Measurements from ENCODE around the gene SKI. TPM values are rescaled to one million over a fixed set of nuclear protein-coding genes. Genes with fewer than 3 reads are reported as not detected.
"Not testable (repeated sequence)": the region's sequence is repeated elsewhere in the genome, so short reads cannot be mapped to it uniquely, and the experiment has no call there.

SKI gene
- total RNA-seq, 2 experiments from 2014 or later, result 4.7 to 11.7 TPM

DNA sequence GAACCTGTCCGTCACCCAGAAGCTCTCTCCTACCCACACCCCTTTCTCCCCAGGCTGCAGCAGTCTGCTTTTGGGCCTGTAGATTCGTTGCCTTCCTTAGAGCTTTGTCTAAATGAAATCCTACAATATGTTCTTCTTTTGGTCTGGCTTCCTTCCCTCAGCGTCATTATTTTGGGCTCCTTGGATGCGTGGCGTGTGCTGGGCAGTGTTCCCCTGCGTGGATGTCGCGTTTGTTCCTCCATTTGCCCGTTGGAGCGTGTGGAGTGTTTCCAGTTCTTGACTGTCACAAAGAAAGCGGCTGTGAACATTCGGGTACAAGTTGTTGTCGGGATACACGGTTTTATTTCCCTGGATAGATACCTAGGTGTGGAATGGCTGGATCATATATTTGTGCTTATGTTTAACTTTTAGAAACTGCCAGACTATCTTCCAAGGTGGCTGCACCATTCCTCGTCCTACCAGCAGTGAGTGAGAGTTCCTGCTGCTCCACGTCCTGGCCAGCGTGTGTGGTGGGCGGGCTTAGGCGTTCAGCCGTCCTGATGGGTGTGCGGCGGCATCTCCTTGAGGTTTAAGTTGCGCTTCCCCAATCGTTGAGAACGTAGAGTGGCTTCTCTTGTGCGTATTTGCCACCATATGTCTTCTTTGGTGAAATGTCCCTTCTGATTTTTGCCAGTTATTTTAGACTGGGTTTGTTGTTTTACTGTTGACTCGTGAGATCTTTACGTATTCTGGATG, 31.7 kb downstream of the SKI start:
- Histone ChIP-seq H3K9me3 (ENCODE audit: low read length) (peaks cover 16% of the 10 kb centered on the region), H3K4me3 (ENCODE audit: low read depth, low read length, poor library complexity, severe bottlenecking) (no peak overlapping the region), H3K36me3 (ENCODE audit: insufficient read depth, low read length) (peaks cover under 1% of the 10 kb centered on the region), H3K27ac (ENCODE audit: low read depth, low read length, poor library complexity, severe bottlenecking) (peak overlapping the region; percentile 51), H2AFZ (ENCODE audit: low read length) (no peak overlapping the region), H3K4me1 (ENCODE audit: insufficient read depth, low read length, poor library complexity, severe bottlenecking) (peaks cover 47% of the 10 kb centered on the region), H4K20me1 (ENCODE audit: insufficient read depth, low read length) (0 out of 2 replicates have a peak, but pooled peaks cover 6% of the 10 kb centered on the region), H3K4me2 (ENCODE audit: low read length) (no peak overlapping the region), H3K79me2 (ENCODE audit: insufficient read depth, low read depth, low read length) (no peaks in the 10 kb centered on the region), H3K9me2 (ENCODE audit: insufficient read depth, low read length) (no peaks in the 10 kb centered on the region)
- no TSS peak for BruUV-seq (replicated peaks)
- POLR2A ChIA-PET, result interaction anchor here (0.7 kb wide), 1 partner anchor 55 kb away, joined by 3 read pairs; no protein-coding TSS in a partner anchor
- no peak for DNase-seq (ENCODE audit: low spot score)
- no peak for TF ChIP-seq EZH2phosphoT487 (IDR thresholded peaks at IDR 0.05; ENCODE audit: borderline replicate concordance, low read depth, low read length)
- TF ChIP-seq, protein P1, sequence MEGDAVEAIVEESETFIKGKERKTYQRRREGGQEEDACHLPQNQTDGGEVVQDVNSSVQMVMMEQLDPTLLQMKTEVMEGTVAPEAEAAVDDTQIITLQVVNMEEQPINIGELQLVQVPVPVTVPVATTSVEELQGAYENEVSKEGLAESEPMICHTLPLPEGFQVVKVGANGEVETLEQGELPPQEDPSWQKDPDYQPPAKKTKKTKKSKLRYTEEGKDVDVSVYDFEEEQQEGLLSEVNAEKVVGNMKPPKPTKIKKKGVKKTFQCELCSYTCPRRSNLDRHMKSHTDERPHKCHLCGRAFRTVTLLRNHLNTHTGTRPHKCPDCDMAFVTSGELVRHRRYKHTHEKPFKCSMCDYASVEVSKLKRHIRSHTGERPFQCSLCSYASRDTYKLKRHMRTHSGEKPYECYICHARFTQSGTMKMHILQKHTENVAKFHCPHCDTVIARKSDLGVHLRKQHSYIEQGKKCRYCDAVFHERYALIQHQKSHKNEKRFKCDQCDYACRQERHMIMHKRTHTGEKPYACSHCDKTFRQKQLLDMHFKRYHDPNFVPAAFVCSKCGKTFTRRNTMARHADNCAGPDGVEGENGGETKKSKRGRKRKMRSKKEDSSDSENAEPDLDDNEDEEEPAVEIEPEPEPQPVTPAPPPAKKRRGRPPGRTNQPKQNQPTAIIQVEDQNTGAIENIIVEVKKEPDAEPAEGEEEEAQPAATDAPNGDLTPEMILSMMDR (conservative IDR thresholded peaks at IDR 0.05; ENCODE audit: low read length), result no peak
- CTCF ChIA-PET (ENCODE audit: unreplicated experiment), result no interaction called here
- intact Hi-C loops (cut with micrococcal nuclease; ENCODE audit: unreplicated experiment), result loop anchor here (2.0 kb wide), 2 partner anchors 41 to 55 kb away; no protein-coding TSS in a partner anchor

DNA sequence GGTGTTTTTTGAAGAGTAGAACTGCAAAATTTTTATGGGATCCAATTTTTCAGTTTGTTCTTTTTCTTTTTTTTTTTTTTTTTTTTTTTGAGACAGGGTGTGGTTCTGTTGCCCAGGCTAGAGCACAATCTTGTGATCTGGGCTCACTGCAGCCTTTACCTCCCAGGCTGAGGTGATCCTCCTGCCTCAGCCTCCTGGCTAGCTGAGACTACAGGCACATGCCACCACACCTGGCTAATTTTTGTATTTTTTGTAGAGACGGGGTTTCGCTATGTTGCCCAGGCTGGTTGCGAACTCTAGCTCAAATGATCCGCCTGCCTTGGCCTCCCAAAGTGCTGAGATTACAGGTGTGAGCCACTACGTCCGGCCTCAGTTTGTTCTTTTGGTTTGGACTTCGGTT, 32.4 kb downstream of the SKI start:
- H3K9me3 ChIP-seq (ENCODE audit: low read length); H2AFZ ChIP-seq (ENCODE audit: low read length); H3K36me3 ChIP-seq (ENCODE audit: insufficient read depth, low read length); H3K4me2 ChIP-seq (ENCODE audit: low read length); H3K27ac ChIP-seq (ENCODE audit: low read depth, low read length, poor library complexity, severe bottlenecking); POLR2A ChIA-PET; BruUV-seq (replicated peaks); H3K9me2 ChIP-seq (ENCODE audit: insufficient read depth, low read length); intact Hi-C loops (cut with micrococcal nuclease; ENCODE audit: unreplicated experiment); H3K4me3 ChIP-seq (ENCODE audit: low read depth, low read length, poor library complexity, severe bottlenecking); DNase-seq (ENCODE audit: low spot score); H4K20me1 ChIP-seq (ENCODE audit: insufficient read depth, low read length); H3K79me2 ChIP-seq (ENCODE audit: insufficient read depth, low read depth, low read length): not testable (repeated sequence)
- CTCF ChIA-PET (ENCODE audit: unreplicated experiment), result interaction anchor here (0.6 kb wide), 1 partner anchor 240 kb away, joined by 3 read pairs; no protein-coding TSS in a partner anchor
- peaks cover 40% of the 10 kb centered on the region for H3K4me1 ChIP-seq (ENCODE audit: insufficient read depth, low read length, poor library complexity, severe bottlenecking)

DNA sequence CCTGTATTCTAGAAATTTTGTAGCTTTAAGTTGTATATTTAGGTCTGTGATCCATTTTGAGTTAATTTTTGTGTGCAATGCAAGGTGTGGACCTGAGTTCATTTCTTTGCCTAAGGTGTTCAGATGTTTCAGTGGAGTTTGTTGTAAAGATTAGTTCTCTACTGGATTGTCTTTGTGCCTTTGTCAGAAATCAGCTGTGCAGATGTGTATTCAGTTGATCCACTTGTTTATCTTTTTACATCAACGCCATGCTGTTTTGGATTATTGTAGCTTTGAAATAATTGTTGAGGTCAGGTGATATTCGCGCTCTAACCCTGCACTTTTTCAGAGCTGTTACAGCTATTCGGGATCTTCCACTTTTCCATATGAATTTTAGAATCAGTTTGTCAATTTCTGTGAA, 32.8 kb downstream of the SKI start:
- no TSS peak for BruUV-seq (replicated peaks)
- Histone ChIP-seq H3K36me3 (ENCODE audit: insufficient read depth, low read length) (no peaks in the 10 kb centered on the region), H3K9me2 (ENCODE audit: insufficient read depth, low read length) (no peaks in the 10 kb centered on the region), H3K4me2 (ENCODE audit: low read length) (no peak overlapping the region), H3K79me2 (ENCODE audit: insufficient read depth, low read depth, low read length) (no peaks in the 10 kb centered on the region), H3K9me3 (ENCODE audit: low read length) (peaks cover 5% of the 10 kb centered on the region; the same call in 1 of the 2 replicates), H4K20me1 (ENCODE audit: insufficient read depth, low read length) (0 out of 2 replicates have a peak, but pooled peaks cover 6% of the 10 kb centered on the region), H2AFZ (ENCODE audit: low read length) (no peak overlapping the region), H3K4me1 (ENCODE audit: insufficient read depth, low read length, poor library complexity, severe bottlenecking) (peaks cover 36% of the 10 kb centered on the region), H3K4me3 (ENCODE audit: low read depth, low read length, poor library complexity, severe bottlenecking) (no peak overlapping the region), H3K27ac (ENCODE audit: low read depth, low read length, poor library complexity, severe bottlenecking) (no peak overlapping the region)
- ChIA-PET CTCF (ENCODE audit: unreplicated experiment) (interaction anchor here (0.6 kb wide), 1 partner anchor 239 kb away, joined by 3 read pairs; no protein-coding TSS in a partner anchor), POLR2A (no interaction called here)
- no peak for TF ChIP-seq EZH2phosphoT487 (IDR thresholded peaks at IDR 0.05; ENCODE audit: borderline replicate concordance, low read depth, low read length)
- TF ChIP-seq, protein P1 (conservative IDR thresholded peaks at IDR 0.05; ENCODE audit: low read length), result no peak
- DNase-seq (ENCODE audit: low spot score), result no peak
- intact Hi-C loops (cut with micrococcal nuclease; ENCODE audit: unreplicated experiment), result no loop called here

DNA sequence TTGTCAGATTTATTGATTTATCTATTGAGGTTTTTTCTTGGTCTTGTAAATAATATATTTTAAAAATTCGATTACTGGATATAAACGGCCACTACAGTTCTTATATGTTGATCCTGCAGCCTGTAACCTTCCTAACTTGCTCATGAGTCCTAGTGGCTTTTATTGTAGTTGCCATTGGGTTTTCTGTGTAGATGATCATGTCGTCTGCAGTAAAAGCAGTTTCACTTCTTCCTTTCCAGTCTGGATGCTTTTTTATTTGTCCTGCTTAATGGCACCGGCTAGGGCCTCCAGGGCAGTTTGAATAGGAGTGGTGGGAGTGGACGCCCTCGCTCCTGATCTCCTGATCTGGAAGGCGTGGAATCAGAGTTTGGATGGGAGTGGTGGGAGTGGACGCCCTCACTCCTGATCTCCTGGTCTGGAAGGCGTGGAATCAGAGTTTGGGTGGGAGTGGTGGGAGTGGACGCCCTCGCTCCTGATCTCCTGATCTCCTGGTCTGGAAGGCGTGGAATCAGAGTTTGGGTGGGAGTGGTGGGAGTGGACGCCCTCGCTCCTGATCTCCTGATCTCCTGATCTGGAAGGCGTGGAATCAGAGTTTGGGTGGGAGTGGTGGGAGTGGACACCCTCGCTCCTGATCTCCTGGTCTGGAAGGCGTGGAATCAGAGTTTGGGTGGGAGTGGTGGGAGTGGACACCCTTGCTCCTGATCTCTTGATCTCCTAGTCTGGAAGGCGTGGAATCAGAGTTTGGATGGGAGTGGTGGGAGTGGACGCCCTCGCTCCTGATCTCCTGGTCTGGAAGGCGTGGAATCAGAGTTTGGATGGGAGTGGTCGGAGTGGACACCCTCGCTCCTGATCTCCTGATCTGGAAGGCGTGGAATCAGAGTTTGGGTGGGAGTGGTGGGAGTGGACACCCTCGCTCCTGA, 33.6 kb downstream of the SKI start:
- H4K20me1 ChIP-seq (ENCODE audit: insufficient read depth, low read length); H2AFZ ChIP-seq (ENCODE audit: low read length); H3K4me3 ChIP-seq (ENCODE audit: low read depth, low read length, poor library complexity, severe bottlenecking); H3K79me2 ChIP-seq (ENCODE audit: insufficient read depth, low read depth, low read length); H3K4me2 ChIP-seq (ENCODE audit: low read length); intact Hi-C loops (cut with micrococcal nuclease; ENCODE audit: unreplicated experiment); POLR2A ChIA-PET; DNase-seq (ENCODE audit: low spot score); H3K36me3 ChIP-seq (ENCODE audit: insufficient read depth, low read length); CTCF ChIA-PET (ENCODE audit: unreplicated experiment); H3K9me2 ChIP-seq (ENCODE audit: insufficient read depth, low read length); H3K9me3 ChIP-seq (ENCODE audit: low read length); H3K27ac ChIP-seq (ENCODE audit: low read depth, low read length, poor library complexity, severe bottlenecking); BruUV-seq (replicated peaks): not testable (repeated sequence)
- H3K4me1 ChIP-seq (ENCODE audit: insufficient read depth, low read length, poor library complexity, severe bottlenecking), result peaks cover 29% of the 10 kb centered on the region

Data from OCI-LY7 (cell line).